GM18511 (cell line): ENCODE measurements around the gene BCAS3.

Source experiments
- ATAC-seq: cut with Tn5 transposase; IDR thresholded peaks from one replicate; pipeline ENCODE4 v1.9.1; 2021; ENCODE audit warnings: mild to moderate bottlenecking, moderate library complexity; ENCODE audit not compliant: unreplicated experiment

Gene BCAS3

DNA sequence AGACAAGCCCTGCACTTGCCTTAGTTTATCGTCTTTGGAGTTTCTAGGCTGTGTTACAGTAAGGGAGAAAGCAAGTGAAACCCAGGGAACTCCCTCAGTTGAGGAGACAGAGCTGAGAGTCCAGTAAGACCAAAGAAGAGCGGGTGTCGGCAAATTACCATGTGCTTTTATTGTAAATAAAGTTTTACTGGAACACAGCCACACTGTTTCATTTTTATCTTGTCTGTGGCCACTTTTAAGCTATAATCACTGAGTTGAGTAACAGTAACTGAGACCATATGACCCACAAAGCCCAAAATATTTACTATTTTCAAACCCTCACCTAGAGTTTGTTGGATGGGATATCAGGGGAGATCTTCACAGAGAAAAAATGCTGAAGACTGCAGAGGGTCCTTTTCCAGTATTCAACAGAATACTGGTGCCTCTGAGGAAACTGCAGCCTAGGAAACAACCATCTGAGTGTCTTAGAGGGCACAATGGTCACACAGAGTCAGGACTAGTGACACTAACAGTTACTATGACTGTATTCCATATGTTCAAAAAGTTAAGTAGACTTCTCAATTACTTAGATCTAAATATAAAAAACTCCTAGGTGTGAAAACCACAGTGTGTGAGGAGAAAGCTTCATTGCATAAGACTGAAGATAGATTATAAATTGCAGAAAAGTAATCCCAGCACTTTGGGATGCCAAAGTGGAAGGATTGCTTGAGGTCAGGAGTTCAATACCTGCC, 370.9 kb downstream of the BCAS3 start:
- no peak for ATAC-seq

DNA sequence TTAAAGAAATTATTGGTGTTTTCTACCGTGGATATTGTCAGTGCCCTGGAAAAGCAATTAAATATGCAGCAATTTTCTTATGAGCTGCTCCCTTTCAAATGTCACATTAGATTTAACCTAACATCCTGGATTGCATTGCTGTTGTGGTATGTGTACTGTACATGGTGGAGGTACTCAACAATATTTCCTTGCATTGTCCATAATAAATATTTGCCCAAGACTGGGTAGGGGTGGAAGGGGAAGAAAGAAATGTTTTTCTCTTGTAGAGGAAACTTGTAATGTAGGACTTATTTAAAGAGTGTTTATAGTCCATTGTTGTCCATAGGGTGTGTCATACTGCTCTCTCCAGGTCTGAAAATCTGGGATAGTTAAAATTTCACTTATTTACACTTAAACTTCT, 375.8 kb downstream of the BCAS3 start:
- ATAC-seq, result no peak

DNA sequence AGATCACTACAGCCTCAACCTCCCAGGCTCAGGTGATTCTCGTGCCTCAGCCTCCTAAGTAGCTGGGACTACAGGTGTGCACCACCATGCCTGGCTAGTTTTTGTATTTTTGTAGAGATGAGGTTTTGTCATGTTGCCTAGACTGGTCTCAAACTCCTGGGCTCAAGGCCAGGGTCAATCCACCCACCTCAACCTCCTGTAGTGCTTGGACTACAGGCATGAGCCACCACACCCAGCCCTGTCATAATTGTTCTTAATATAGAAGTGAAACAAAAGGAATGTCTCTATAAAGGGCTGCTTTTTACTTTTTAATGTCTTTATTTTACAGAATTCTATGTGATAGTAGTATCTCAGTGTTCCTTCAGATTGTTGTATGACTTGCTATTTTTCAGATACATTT, 376.8 kb downstream of the BCAS3 start:
- no peak for ATAC-seq

DNA sequence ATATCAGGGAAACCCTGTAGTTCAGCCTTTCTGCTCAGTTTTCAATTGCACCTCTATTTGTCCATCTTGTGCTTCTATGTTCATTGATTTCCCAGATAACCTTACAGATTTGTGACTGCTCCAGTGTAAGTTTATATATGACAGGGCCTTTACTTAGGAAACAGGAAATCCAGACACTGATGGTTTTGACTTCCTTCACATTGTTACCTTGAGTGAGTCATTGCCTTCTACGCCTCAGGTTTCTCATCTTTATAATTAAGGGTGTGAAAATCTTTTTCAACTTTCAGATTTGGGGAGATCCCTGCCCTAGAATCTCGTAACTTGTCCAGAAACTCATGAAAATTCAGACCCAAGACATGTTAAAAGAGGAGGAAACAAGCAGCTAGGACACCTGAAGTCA, 379.6 kb downstream of the BCAS3 start:
- ATAC-seq, result no peak

DNA sequence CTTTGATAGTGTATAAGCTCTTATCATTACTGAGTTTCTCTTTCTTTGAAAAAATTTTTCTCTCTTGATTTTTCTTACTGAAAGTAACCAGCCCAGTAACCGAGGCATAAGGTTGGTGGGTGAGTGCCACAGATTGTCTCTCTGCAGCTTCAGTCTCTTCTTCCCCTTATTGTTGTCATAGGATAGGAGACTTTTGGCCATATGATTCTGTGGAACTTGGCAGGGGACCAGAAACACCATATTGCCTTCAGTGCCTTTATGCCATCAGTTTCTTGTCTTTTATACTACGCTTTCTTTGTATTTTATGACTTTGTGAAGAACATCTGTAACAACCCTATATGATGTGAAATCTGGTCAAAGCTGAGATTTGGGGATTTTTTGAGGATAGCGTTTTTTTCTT, 380.4 kb downstream of the BCAS3 start:
- no peak for ATAC-seq

DNA sequence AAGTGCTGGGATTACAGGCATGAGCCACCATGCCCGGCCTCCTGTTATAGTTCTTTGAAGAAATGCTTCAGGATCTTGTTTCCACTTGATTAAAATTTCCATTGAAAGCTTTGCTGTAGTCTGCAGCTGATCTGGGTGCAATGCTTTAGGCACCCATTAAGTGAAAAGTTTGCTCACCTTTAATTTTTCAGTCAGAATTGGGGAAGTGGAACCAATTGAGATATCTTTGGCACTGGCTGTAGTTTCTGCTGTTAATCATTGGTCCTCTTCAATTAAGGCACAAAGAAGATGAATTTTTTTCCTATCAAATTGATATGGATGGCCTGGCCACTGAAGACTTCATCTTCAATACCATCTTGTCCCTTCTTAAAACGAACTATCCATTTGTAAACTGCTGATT, 385.9 kb downstream of the BCAS3 start:
- peak; percentile 72 for ATAC-seq

DNA sequence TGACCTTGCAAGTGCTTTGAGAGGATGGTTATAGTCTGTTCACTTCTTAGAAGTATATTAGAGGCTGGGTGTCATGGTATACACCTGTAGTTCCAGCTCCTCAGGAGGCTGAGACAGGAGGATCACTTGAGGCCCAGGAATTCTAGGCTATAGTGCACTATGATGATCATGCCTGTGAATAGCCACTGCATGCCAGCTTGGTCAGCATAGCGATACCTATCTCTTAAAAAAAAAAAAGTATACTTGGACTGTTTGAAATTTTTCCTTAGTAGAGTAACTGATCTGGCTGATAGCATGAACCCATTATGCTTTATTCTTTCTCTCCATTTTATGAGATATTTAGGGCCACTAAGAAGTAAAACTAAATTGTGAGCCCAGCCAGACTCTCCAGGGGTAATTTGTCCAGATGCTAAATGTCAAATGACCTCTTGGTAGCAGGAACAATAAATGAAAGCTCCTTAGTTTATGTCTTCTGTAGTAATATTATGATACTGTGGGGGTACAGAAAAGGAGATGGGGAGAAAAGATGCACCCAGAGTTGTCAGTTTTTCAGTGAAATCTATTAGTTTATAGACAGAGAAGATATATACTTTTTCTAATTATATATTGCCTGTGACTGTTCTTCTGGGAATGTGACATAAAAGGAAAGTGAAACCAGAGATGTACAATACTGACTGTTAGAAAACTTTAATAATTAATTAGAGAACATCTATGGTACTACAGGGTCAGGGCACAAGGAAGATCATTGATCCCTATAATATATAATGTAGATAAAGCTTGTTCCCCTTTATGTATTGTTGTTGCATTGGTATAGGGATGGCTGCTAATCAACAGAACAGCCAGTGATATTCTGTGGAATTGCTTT, 386.7 kb downstream of the BCAS3 start:
- ATAC-seq, result no peak

DNA sequence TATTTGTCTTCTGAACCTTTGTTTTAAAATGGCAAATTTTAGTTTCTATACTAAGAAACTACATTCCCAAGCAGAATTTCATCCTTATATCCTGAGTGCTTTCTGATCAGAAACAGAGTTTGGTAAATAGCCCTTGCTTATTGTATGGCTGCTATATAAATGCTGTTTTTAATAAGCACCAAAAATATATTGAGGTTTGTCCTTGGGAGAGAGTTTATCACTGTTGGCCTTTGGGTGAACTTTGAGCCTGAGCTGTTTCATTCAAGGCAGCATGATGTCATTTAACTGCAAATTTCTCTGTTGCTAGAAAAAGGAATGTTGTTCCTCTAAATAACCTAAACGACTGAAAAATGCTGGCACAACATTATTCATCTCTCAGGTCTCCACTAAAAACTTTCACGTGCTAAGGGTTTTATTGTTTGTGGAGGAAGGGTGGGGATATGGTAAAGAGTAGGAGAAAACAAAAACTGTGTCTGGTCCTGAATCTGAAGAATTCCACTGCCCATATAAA, 387.7 kb downstream of the BCAS3 start:
- ATAC-seq, result no peak

DNA sequence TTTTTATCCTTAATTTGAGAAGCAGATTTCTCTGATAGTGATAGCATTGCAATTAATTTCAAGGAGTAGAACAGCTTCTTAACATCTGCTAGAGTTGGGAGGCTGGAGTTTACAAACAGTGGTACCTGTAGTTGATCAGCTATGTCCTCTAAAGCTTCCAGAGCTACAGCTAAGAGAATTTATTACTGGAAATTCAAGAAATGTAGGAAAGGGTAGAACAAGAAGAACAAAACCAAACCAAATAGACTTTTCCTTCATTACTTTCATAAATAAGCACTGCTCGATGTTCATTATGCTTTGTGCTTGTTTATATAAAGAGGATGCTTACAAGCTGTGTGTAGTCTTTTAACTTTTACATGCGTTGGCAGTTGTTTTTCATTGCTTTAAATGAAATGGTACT, 388.4 kb downstream of the BCAS3 start:
- no peak for ATAC-seq

DNA sequence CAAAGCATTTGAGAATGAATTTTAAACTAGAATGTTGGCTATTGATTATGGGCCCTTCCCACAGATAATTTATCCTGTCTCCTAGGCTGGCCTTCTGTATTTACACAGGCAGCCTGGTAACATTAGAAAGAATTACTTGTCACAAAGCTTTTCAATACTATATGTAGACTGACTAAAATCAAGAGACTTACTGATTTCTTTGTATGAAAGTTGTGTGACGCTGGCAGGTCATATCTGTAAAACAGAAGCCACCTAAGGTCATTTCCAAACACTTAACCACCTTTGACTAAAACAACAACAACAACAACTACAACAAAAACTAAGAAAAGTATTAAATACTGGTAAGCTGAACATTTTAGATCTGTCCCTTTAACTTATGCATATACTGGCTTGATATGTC, 393.0 kb downstream of the BCAS3 start:
- ATAC-seq, result no peak

DNA sequence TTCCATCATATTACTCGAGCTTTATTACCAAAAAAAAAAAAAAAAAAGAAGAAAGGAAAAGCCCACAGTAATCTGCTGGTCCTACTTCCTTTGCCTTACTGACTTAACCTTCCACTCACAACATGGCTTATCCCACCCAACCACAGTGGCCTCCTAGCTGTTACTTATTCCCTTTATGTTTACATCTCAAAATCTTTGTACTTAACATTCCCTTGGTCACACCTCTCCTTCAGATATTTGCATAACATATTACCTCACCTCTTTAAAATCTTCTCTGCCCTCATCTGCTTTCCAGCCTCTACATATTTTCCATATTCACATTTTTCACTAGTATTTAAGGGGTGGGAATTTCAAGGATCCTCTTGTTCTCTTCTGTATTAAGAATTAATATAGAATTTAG, 395.0 kb downstream of the BCAS3 start:
- ATAC-seq, result no peak

DNA sequence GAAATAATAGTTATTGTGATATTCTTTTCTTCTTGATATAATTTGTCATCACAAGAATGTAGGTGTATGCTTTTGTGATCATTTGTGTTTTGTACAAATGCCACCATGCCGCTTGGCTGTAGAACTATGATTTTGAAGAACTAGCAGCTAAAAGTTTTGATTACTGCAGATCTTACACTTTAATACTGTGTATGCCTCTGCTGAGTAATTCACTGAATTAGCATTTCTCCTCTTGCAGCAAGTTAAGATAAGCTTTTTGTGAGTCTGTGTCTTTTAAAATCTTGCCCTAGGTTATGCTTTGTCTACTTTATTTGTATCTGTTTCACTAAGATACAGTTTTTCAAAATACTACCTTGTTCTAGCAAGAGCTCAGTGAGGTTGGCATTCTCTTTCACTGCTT, 395.5 kb downstream of the BCAS3 start:
- no peak for ATAC-seq

DNA sequence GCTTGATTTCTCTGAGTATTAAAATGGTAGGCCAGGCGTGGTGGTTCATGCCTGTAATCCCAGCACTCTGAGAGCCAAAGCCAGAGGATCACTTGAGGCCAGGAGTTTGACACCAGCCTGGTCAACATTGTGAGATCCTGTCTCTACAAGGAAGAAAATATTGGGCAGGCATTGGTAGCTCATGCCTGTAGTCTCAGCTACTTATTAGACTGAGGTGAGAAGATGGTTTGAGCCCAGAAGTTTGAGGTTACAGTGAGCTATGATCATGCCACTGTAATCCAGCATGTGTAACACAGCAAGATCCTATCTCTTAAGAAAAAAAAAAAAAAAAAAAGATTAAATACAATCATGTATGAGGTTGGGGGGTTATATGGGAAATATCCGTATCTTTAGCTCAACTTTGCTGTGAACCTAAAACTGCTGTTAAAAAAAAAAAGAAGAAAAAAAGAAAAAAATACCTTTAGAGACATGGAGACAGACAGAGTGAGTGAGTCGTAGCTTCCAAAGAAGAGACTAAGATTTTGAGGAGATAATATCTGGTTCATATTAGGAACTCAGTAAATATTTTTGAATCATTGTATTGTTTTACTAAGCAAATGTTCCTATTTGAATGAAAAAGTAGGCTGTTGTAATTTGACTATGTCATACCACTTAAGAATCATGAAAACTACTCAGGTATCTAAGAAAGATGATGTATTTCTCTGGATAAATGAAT, 396.3 kb downstream of the BCAS3 start:
- no peak for ATAC-seq

DNA sequence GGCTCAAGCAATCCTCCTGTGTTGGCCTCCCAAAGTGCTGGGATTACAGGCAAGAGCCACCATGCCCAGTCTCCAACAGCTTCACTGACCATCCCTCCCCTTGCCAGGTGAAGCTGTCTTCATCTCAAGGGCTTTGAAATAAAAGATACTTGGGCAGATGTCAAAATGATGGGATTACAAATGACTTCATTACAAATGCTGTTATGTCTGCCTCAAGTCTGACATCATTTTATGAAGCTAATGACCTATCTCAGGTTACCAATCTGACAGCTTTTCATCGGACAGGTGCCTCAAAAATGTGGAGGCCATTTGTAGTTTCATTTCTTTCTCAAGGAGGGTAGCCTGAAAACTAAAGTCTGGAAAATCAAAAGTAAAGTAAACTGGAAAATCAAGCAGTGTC, 398.3 kb downstream of the BCAS3 start:
- ATAC-seq, result no peak

DNA sequence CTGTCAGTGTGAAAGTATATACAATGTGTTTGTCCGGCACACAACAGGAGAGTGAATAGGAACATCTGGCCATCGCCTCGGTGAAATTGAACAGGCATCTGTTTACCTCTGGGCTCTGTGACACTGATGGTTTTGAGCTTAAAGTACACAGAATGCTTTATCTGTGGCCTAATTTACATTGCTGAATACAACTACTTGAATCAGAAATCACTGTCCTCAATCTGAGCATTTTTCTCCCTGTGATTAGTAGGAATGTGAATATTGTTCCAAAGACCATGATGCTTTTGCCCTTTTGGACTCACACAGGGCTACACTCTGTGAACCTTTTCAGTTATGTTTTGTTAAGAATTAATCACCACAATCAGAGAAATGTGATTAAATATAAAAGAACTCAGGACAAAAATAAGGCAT, 399.0 kb downstream of the BCAS3 start:
- no peak for ATAC-seq

DNA sequence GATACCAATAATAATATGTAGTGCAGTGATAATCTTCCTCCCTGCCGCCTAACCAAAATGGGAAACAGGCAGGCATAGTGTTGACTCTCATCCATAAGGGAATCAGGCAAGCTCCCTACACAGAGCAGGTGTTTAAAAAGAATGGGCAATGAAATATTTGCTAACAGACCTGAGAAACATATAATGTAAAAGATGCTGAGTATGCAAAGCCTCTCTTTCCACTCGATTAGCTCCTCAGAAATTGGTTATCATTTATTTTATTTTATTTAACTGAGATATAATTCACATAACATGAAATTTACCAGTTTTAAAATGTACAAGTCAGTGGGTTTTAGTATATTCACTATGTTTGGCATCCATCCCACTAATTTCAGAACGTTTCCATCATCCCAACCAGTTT, 404.3 kb downstream of the BCAS3 start:
- ATAC-seq, result no peak

DNA sequence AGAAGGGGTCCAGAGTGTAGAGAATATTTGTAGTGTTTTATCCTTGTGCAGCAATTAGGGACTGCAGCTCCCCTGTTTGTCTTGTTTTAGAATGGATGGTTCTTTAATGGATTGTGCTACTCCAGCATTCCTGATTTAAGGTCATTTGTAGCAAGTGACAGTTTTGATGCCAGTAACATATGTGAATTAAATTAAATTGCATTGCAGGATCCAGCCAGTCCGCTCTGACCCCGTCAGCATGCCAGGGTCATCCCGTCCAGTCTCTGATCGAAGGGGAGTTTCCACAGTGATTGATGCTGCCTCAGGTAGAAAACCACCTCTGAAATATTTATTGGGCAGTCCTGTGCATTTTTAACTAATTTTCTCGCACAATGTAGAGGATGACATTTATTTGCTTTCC, 406.6 kb downstream of the BCAS3 start:
- no peak for ATAC-seq

DNA sequence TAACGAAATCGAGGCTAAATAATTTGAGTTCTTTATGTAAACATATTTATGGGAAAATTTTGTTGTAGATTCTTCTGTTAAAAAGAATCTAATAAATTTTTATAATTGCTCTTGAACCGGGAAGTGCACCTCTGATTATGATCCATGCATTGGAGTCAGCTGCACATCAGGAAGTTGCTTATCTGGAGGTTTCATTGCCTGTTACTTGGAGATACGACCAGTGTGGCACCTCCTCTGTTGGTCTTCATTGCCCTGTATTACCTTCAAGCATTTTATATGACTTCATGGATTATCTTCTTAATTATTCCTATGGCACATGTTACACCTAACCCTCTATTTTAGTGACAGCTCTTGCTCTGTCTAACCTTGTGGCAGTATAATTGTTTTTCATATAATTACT, 409.4 kb downstream of the BCAS3 start:
- no peak for ATAC-seq

DNA sequence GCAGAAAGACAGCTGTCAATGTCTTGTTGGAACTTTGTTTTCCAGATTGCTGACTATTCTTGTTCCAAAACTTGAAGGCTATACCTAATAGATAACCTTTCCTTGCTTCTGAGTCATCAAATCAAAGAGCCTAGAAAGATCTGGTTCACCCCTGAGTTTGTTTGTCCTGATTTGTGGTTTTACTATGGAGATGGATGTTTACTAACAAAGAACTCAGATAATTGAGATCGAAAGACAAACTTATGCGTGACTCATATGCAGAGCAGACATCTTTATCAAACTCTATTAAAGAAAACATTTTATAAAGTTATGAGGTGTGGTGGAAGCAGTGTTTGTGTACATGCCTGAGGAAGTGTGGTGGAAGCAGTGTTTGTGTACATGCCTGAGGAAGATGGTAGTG, 410.9 kb downstream of the BCAS3 start:
- ATAC-seq, result no peak

DNA sequence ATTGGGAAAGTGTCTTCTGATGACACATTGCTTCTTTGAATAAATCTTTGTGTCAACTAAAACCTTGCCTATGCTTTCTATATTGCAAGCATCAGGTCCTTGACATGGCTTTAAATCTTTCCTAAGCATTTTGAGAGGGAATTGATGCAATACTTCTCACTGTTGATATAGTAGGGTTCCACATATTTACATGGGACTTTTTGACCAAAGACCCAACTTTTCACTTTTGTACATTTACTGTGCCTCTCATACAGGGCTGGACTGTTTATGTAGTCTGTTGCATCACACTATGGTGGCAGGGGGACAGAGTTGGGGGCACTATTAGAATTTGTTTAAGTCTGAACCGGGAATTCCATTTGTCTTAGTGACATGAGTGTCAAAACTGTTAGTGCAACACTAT, 413.4 kb downstream of the BCAS3 start:
- no peak for ATAC-seq

DNA sequence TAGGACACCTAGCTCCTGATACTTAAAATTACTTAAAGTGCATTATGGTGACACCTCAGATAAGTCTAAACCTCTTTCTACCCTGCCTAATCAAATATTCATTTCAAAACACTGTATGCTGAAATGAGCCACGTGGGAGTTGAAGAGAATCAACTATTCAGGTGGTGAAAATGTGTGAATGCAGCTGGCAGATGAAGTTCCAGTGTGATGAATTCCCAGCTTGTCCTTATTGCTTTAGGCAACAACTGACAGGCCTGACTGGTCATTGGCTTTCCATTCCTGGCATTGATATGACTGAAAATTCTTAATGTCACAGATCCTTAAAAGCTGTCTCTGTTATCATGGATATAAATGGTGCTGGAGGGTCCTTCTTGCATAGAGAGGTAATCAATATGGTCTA, 420.1 kb downstream of the BCAS3 start:
- ATAC-seq, result no peak

DNA sequence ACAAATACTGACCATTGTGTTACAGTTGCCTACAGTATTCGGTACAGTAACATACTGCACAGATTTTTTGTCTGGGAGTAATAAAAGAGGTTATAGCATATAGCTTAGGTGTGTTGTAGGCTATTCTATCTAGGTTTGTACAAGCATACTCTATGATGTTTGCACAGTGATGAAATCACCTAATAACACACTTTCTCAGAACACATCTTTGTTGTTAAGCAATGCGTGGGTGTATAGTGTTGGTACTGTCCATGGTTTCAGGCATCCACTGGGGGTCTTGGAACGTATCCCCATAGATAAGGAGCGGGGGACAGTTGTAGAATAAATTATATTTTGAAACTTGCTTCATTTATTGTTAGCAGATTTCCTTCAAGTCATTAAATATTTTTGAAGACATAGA, 428.7 kb downstream of the BCAS3 start:
- no peak for ATAC-seq
